Endothelial cell (in vitro differentiated cells): ENCODE measurements around the gene HES7. TPM values are rescaled to one million over a fixed set of nuclear protein-coding genes. Genes with fewer than 3 reads are reported as not detected.

Experiments used
- DNase-seq: peaks from one replicate; pipeline ENCODE4 v3.0.0; 2021; ENCODE audit warnings: low spot score
- H3K27ac Mint-ChIP-seq: one replicate; pipeline ENCODE4 v1.8.0; 2021; ENCODE audit warnings: mixed read lengths, inconsistent platforms; ENCODE audit not compliant: unreplicated experiment
- H3K27me3 Mint-ChIP-seq: one replicate; pipeline ENCODE4 v1.8.0; 2021; ENCODE audit warnings: mild to moderate bottlenecking, moderate library complexity, mixed read lengths, inconsistent platforms; ENCODE audit not compliant: unreplicated experiment
- H3K36me3 Mint-ChIP-seq: one replicate; pipeline ENCODE4 v1.8.0; 2021; ENCODE audit warnings: mild to moderate bottlenecking, low read depth, mixed read lengths, inconsistent platforms; ENCODE audit not compliant: unreplicated experiment
- H3K4me1 Mint-ChIP-seq: one replicate; pipeline ENCODE4 v1.8.0; 2021; ENCODE audit warnings: mild to moderate bottlenecking, mixed read lengths, inconsistent platforms; ENCODE audit not compliant: unreplicated experiment
- H3K4me3 Mint-ChIP-seq: one replicate; pipeline ENCODE4 v1.8.0; 2021; ENCODE audit warnings: mild to moderate bottlenecking, mixed read lengths, inconsistent platforms; ENCODE audit not compliant: unreplicated experiment
- H3K9me3 Mint-ChIP-seq: one replicate; pipeline ENCODE4 v1.8.0; 2021; ENCODE audit warnings: mixed read lengths, inconsistent platforms; ENCODE audit not compliant: unreplicated experiment
- total RNA-seq: library from RNA; stranded (reverse); fragmentation: NEBNext Ultra II Directional; extraction: Animal tissue kit (Norgen Biotek cat#: 25700); gene quantifications from one replicate; pipeline ENCODE4 v1.2.1, GENCODE V29; 2021; ENCODE audit not compliant: unreplicated experiment
- TF ChIP-seq, protein P1 (sequence below): fragments of 200-600 bp; sonication (generic); IDR thresholded peaks from one replicate; pipeline ENCODE4 v1.5.0; 2021; ENCODE audit warnings: antibody characterized with exemption; ENCODE audit not compliant: unreplicated experiment

Gene HES7
- total RNA-seq, 1 donor from 2014 or later, result 3.3 TPM

DNA sequence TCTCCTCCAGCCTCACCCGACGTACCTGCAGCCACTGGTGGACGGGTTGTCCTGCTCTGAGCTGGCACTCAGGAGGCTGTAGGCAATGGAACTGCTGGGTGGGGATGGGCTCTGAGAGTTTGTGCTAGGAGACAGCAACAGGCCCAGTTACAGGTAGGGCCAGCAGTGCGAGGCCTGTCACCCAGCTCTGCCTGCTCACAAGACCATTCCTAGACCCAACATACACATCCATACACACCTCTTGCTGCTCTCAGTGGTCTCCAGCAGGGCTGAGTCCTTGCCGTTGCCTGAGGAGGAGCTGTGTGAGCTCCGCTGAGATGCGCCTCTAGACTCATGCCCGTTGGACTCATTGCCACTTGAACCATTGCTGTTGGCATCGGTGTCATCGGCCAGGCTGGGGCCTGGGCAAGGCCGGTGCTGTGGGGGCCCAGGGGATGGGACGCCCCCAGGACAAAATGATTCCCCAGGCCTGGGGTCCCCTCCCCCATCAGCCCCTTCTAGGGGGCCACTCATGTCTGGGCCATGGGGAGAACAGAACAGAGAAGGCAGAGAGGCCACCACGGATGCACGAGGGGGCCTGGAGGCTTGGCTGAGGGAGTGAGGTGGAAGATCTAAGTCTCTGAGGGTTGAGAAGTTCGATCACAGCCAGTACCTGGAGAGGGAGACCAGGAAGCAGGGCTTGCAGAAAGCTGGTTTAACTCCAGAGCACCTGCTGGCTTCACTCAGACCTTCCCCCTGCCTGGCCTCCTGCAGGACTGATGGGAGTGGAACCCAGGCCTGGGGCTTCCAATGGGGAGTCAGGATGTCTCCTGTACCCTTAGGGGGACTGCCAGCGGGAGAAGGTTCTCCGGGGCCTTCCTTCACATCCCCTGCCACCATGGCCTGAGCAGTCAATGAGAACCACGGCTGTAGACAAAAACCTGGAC is 26.6 kb upstream of the HES7 start:
- Mint-ChIP-seq H3K36me3 (peaks cover 22% of the 10 kb centered on the region), H3K4me3 (no peak overlapping the region), H3K27me3 (peaks cover 32% of the 10 kb centered on the region), H3K4me1 (peaks cover 27% of the 10 kb centered on the region), H3K27ac (no peak overlapping the region), H3K9me3 (no peaks in the 10 kb centered on the region)
- TF ChIP-seq, protein P1, sequence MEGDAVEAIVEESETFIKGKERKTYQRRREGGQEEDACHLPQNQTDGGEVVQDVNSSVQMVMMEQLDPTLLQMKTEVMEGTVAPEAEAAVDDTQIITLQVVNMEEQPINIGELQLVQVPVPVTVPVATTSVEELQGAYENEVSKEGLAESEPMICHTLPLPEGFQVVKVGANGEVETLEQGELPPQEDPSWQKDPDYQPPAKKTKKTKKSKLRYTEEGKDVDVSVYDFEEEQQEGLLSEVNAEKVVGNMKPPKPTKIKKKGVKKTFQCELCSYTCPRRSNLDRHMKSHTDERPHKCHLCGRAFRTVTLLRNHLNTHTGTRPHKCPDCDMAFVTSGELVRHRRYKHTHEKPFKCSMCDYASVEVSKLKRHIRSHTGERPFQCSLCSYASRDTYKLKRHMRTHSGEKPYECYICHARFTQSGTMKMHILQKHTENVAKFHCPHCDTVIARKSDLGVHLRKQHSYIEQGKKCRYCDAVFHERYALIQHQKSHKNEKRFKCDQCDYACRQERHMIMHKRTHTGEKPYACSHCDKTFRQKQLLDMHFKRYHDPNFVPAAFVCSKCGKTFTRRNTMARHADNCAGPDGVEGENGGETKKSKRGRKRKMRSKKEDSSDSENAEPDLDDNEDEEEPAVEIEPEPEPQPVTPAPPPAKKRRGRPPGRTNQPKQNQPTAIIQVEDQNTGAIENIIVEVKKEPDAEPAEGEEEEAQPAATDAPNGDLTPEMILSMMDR, result no peak
- no peak for DNase-seq

GRCh38 chr17:8149419-8150193 is 25.7 kb upstream of the HES7 start:
- TF ChIP-seq, protein P1, result no peak
- peaks cover 23% of the 10 kb centered on the region for H3K4me1 Mint-ChIP-seq
- DNase-seq, result no peak
- H3K27ac Mint-ChIP-seq, result no peak overlapping the region
- H3K36me3 Mint-ChIP-seq, result peaks cover 22% of the 10 kb centered on the region
- peaks cover 31% of the 10 kb centered on the region for H3K27me3 Mint-ChIP-seq
- H3K4me3 Mint-ChIP-seq, result no peak overlapping the region
- no peaks in the 10 kb centered on the region for H3K9me3 Mint-ChIP-seq

DNA sequence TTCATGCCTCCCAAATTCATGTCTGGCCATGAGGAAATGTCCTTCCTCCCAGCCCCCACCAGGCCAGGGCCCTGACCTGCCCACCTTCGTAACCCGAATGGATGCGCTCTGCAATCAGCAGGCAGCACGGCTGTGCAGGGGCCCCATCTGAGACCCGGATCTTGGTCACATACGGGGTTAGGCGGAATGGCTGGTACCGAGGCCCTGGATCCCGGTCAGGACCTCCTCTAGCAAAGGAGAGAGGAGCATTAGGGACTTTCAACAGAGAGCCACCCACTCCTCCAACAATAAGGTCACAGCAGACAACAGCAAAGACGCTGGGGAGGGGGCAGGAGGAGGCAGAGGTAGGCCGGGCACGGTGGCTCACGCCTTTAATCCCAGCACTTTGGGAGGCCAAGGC is 24.7 kb upstream of the HES7 start:
- Mint-ChIP-seq H3K27me3 (peaks cover 30% of the 10 kb centered on the region), H3K9me3 (no peaks in the 10 kb centered on the region), H3K27ac (peak overlapping the region; percentile 24), H3K4me3 (no peak overlapping the region), H3K36me3 (peaks cover 27% of the 10 kb centered on the region), H3K4me1 (peaks cover 16% of the 10 kb centered on the region)
- TF ChIP-seq, protein P1, result no peak
- DNase-seq, result no peak

DNA sequence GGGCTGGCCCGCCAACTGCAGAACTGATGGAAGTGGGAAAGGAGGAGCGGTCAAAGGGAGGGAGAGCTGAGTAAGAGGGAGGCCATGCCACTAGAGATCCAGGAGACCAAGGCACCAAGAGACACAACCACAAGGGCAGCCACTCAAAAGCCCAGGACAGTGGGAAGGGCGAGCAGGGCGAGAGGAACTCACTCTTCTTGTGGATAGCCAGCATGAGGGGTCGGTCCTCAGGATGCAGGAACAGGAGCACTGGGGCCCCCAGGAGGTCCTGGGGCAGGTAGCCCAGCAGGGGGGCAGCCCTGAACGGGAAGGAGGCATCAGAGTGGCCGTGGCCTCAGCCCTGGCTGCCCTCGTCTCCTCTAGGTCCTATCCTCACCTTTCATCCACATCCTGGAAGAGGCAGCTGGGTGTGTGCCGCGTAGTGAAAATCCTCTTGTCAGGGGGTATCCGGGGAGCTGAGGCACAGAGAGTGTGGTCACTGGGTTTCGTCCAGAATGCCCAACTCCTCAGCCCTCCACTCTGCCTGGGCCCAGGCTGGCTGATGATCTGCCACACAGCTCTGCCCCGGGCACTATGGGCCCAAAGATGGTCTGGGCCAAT is 24.0 kb upstream of the HES7 start:
- peak overlapping the region; percentile 65 for H3K4me3 Mint-ChIP-seq
- H3K9me3 Mint-ChIP-seq, result no peaks in the 10 kb centered on the region
- peaks cover 23% of the 10 kb centered on the region for H3K27me3 Mint-ChIP-seq
- H3K36me3 Mint-ChIP-seq, result peaks cover 28% of the 10 kb centered on the region
- no peak overlapping the region for H3K27ac Mint-ChIP-seq
- DNase-seq, result no peak
- peaks cover 10% of the 10 kb centered on the region for H3K4me1 Mint-ChIP-seq
- TF ChIP-seq, protein P1, result no peak
